Liver (tissue), 9 donors: ENCODE data around the gene STARD3. TPM values are rescaled to one million over a fixed set of nuclear protein-coding genes. Genes with fewer than 3 reads are reported as not detected.

Experiments used
- DNase-seq: peaks from one replicate; pipeline ENCODE4 v3.0.0-alpha.2; 2017; ENCODE audit warnings: low spot score
- H3K27ac ChIP-seq, 2 donors: one replicate each; pipeline ENCODE4 v1.7.0; 2013; ENCODE audit warnings: inconsistent platforms in 2 of 2, low read length in 2 of 2, control low read depth in 1 of 2, low read depth in 1 of 2, mild to moderate bottlenecking in 1 of 2
- H3K27me3 ChIP-seq, 4 donors: one replicate each; pipeline versions ENCODE4 v1.6.1 to v1.7.0; 2013; ENCODE audit warnings: low read length in 3 of 4, inconsistent platforms in 1 of 4, mild to moderate bottlenecking in 1 of 4, moderate library complexity in 1 of 4; ENCODE audit not compliant: control insufficient read depth in 4 of 4, insufficient read depth in 4 of 4
- H3K36me3 ChIP-seq, 4 donors: one replicate each; pipeline versions ENCODE4 v1.6.1 to v1.7.0; 2013; ENCODE audit warnings: low read length in 3 of 4, mild to moderate bottlenecking in 3 of 4, low read depth in 1 of 4, moderate library complexity in 1 of 4; ENCODE audit not compliant: control insufficient read depth in 4 of 4, insufficient read depth in 3 of 4
- H3K4me1 ChIP-seq, 4 donors: one replicate each; pipeline versions ENCODE4 v1.6.1 to v1.7.0; 2013; ENCODE audit warnings: low read length in 3 of 4, mild to moderate bottlenecking in 3 of 4, moderate library complexity in 1 of 4; ENCODE audit not compliant: control insufficient read depth in 4 of 4, insufficient read depth in 4 of 4
- H3K4me3 ChIP-seq, 3 donors: one replicate each; pipeline versions ENCODE4 v1.6.1 to v1.7.0; 2013; ENCODE audit warnings: low read length in 3 of 3, control low read depth in 1 of 3, low read depth in 1 of 3, mild to moderate bottlenecking in 1 of 3
- H3K9ac ChIP-seq, 2 donors: one replicate each; pipeline ENCODE4 v1.7.0; 2013; ENCODE audit warnings: low read length in 2 of 2, mild to moderate bottlenecking in 2 of 2, moderate library complexity in 2 of 2, control low read depth in 1 of 2, low read depth in 1 of 2
- H3K9me3 ChIP-seq, 4 donors: one replicate each; pipeline versions ENCODE4 v1.6.1 to v1.7.0; 2013; ENCODE audit warnings: low read length in 3 of 4; ENCODE audit not compliant: control insufficient read depth in 4 of 4
- EGR1 ChIP-seq, 2 donors: IDR thresholded peaks; 2 replicates each; pipeline ENCODE4 v1.6.1; 2016 to 2018; ENCODE audit warnings: antibody characterized with exemption in 2 of 2, low read depth in 2 of 2
- FOXA1 ChIP-seq: IDR thresholded peaks from 2 replicates; pipeline ENCODE4 v1.6.1; 2016; ENCODE audit warnings: antibody characterized with exemption
- FOXA2 ChIP-seq: IDR thresholded peaks from 2 replicates; pipeline ENCODE4 v1.6.1; 2016; ENCODE audit warnings: antibody characterized with exemption
- GABPA ChIP-seq, 2 donors: IDR thresholded peaks in 1 of 2; conservative IDR thresholded peaks in 1 of 2; 2 replicates each; pipeline ENCODE4 v1.6.1; 2016; ENCODE audit warnings: antibody characterized with exemption in 2 of 2, mild to moderate bottlenecking in 1 of 2, moderate library complexity in 1 of 2
- HNF4A ChIP-seq, 2 donors: conservative IDR thresholded peaks; 2 replicates each; pipeline ENCODE4 v1.6.1; 2016; ENCODE audit warnings: antibody characterized with exemption in 2 of 2, mild to moderate bottlenecking in 2 of 2
- JUND ChIP-seq, 2 donors: IDR thresholded peaks; 2 replicates each; pipeline ENCODE4 v1.6.1; 2016; ENCODE audit warnings: antibody characterized with exemption in 2 of 2
- NR2F2 ChIP-seq: IDR thresholded peaks from 2 replicates; pipeline ENCODE4 v1.6.1; 2016; ENCODE audit warnings: antibody characterized with exemption
- RAD21 ChIP-seq, 2 donors: IDR thresholded peaks; 2 replicates each; pipeline ENCODE4 v1.6.1; 2016; ENCODE audit warnings: antibody characterized with exemption in 2 of 2, mild to moderate bottlenecking in 2 of 2
- RXRA ChIP-seq, 2 donors: IDR thresholded peaks; 2 replicates each; pipeline ENCODE4 v1.6.1; 2017 to 2018; ENCODE audit warnings: antibody characterized with exemption in 2 of 2, mild to moderate bottlenecking in 1 of 2
- SP1 ChIP-seq: IDR thresholded peaks from 2 replicates; pipeline ENCODE4 v1.6.1; 2018; ENCODE audit warnings: antibody characterized with exemption, mild to moderate bottlenecking
- TAF1 ChIP-seq: conservative IDR thresholded peaks from 2 replicates; pipeline ENCODE4 v1.6.1; 2016; ENCODE audit warnings: antibody characterized with exemption, mild to moderate bottlenecking
- YY1 ChIP-seq: IDR thresholded peaks from 2 replicates; pipeline ENCODE4 v1.6.1; 2016; ENCODE audit warnings: antibody characterized with exemption, mild to moderate bottlenecking
- WGBS: extraction: QIAGEN DNeasy Blood & Tissue Kit; methylation state at CpG from one replicate; pipeline ENCODE4 v1.1.7; 2013; 5-methylcytosine and 5-hydroxymethylcytosine counted together
- polyA plus RNA-seq, 2 donors: library from polyadenylated mRNA; stranded (reverse) in 1 of 2; unstranded in 1 of 2; fragments of 200-250 nt in 1 of 2; fragments of >200 nt in 1 of 2; fragmentation: Nextera tagmentation in 1 of 2; extraction: Ambion mirVana in 1 of 2; gene quantifications; one replicate each; pipeline versions ENCODE4 v1.2.1 to v1.2.3, GENCODE V29; 2013 to 2015
- total RNA-seq, 2 donors: library from RNA; depleted of rRNA; stranded (reverse); fragments of >200 nt; gene quantifications; one replicate each; pipeline ENCODE4 v1.2.3, GENCODE V29; 2014
- TF ChIP-seq, protein P1 (sequence below): IDR thresholded peaks from 2 replicates; pipeline ENCODE4 v1.6.1; 2016; ENCODE audit warnings: antibody characterized with exemption
- TF ChIP-seq, protein P2 (sequence below): IDR thresholded peaks from 2 replicates; pipeline ENCODE4 v1.6.1; 2016; ENCODE audit warnings: antibody characterized with exemption
- TF ChIP-seq, protein P3 (sequence below): IDR thresholded peaks from 2 replicates; pipeline ENCODE4 v1.6.1; 2016; ENCODE audit warnings: antibody characterized with exemption, mild to moderate bottlenecking
- TF ChIP-seq, protein P4 (sequence below): IDR thresholded peaks from 2 replicates; pipeline ENCODE4 v1.6.1; 2016; ENCODE audit warnings: antibody characterized with exemption
- TF ChIP-seq, protein P5 (sequence below): fragments of 150-350 bp; IDR thresholded peaks from 2 replicates; pipeline ENCODE4 v1.5.1; 2017; ENCODE audit warnings: improper control_type of control experiment, low read depth, low read length; ENCODE audit not compliant: missing input control
- donor health status: healthy.
- donor health status: healthy.
- donor health status: healthy.
- donor health status: healthy.
- donor health status: healthy.

Gene STARD3
- total and polyA plus RNA-seq, 4 donors: 15.0 to 34.0 (median 23.2) TPM

DNA sequence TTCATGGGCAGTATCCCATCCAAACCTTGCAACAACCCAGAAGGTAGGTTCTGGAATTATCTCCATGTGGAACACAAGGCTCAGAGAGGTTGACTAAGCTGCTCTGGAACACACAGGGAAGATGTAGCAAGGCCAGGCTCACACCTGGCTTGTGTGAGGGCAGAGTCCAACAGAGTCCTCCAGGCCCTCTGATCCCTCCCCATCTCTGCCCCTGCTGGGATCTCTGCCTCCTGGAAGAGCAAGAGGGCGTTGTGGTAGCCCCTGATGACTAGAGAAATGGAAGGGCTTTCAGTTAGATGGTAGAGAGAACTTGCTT lies 17.2 kb upstream of the STARD3 start:
- no peak overlapping the region for H3K9ac ChIP-seq
- no peaks in the 10 kb centered on the region for H3K27me3 ChIP-seq
- H3K36me3 ChIP-seq: no peaks in the 10 kb centered on the region
- H3K4me1 ChIP-seq: peaks cover 2 to 20% (median 8%) of the 10 kb centered on the region in 4 donors
- WGBS: 57% methylated on average over 1 of the region's 1 CpG
- TF ChIP-seq SP1: no peak
- TF ChIP-seq, protein P1, sequence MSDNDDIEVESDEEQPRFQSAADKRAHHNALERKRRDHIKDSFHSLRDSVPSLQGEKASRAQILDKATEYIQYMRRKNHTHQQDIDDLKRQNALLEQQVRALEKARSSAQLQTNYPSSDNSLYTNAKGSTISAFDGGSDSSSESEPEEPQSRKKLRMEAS: no peak
- TF ChIP-seq, protein P2, sequence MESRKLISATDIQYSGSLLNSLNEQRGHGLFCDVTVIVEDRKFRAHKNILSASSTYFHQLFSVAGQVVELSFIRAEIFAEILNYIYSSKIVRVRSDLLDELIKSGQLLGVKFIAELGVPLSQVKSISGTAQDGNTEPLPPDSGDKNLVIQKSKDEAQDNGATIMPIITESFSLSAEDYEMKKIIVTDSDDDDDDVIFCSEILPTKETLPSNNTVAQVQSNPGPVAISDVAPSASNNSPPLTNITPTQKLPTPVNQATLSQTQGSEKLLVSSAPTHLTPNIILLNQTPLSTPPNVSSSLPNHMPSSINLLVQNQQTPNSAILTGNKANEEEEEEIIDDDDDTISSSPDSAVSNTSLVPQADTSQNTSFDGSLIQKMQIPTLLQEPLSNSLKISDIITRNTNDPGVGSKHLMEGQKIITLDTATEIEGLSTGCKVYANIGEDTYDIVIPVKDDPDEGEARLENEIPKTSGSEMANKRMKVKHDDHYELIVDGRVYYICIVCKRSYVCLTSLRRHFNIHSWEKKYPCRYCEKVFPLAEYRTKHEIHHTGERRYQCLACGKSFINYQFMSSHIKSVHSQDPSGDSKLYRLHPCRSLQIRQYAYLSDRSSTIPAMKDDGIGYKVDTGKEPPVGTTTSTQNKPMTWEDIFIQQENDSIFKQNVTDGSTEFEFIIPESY: no peak
- no peaks in the 10 kb centered on the region for H3K9me3 ChIP-seq
- no peak for DNase-seq
- no peak overlapping the region for H3K4me3 ChIP-seq
- no peak overlapping the region for H3K27ac ChIP-seq

DNA sequence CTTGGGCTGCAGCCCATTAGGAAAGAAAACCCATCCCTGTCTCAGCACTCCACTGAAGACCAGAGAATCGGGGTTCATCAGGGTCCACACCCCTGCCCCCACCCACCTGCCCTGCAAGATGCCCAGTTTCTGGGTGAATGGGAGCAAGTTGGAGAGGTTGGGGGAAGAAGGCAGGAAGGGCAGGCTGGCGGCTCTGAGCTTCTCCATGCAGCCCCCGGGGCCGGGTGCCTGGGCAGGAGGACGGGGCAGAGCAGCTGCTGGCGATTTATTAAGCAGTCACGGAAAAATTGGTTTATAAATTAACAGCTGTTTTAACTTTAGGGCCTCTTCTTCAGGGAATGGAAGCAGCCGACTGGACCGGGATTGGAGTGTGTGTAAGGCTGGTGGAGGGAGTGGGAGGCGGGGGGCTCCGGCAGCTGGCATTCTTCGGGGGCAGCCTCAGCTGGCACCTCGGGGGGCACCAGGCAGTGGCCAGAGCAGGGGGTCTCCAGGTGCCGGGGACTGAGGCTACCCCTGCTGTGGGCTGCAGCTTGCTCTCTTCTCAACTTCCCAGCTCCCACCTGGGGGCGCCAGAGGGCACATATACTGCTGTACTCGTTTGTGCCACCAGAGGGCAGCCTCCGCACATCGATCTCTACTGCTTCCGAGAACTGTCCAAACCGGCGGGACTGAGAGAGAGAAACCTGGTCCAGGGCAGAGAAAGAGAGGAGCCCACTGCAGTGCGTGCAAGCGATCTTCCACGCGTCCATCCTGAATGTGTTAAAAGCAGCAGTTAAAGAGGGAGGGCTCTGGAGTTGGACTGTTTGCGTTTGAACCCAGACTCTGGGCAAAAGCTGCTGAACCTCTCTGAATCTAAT lies 15.2 kb upstream of the STARD3 start:
- Histone ChIP-seq H3K27me3 (peaks cover 0 to 10% (median 7%) of the 10 kb centered on the region in 4 donors), H3K9ac (no peak overlapping the region), H3K36me3 (no peaks in the 10 kb centered on the region), H3K4me3 (no peak overlapping the region), H3K4me1 (peaks cover 2 to 21% (median 9%) of the 10 kb centered on the region in 4 donors), H3K27ac (no peak overlapping the region), H3K9me3 (no peaks in the 10 kb centered on the region)
- WGBS: 10% methylated on average over 26 of the region's 26 CpGs
- TF ChIP-seq, protein P3, sequence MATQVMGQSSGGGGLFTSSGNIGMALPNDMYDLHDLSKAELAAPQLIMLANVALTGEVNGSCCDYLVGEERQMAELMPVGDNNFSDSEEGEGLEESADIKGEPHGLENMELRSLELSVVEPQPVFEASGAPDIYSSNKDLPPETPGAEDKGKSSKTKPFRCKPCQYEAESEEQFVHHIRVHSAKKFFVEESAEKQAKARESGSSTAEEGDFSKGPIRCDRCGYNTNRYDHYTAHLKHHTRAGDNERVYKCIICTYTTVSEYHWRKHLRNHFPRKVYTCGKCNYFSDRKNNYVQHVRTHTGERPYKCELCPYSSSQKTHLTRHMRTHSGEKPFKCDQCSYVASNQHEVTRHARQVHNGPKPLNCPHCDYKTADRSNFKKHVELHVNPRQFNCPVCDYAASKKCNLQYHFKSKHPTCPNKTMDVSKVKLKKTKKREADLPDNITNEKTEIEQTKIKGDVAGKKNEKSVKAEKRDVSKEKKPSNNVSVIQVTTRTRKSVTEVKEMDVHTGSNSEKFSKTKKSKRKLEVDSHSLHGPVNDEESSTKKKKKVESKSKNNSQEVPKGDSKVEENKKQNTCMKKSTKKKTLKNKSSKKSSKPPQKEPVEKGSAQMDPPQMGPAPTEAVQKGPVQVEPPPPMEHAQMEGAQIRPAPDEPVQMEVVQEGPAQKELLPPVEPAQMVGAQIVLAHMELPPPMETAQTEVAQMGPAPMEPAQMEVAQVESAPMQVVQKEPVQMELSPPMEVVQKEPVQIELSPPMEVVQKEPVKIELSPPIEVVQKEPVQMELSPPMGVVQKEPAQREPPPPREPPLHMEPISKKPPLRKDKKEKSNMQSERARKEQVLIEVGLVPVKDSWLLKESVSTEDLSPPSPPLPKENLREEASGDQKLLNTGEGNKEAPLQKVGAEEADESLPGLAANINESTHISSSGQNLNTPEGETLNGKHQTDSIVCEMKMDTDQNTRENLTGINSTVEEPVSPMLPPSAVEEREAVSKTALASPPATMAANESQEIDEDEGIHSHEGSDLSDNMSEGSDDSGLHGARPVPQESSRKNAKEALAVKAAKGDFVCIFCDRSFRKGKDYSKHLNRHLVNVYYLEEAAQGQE: peak; percentile 75
- TF ChIP-seq TAF1 (no peak), JUND (IDR thresholded peaks at IDR 0.05) (no peak), NR2F2 (no peak), SP1 (no peak), RXRA (IDR thresholded peaks at IDR 0.05) (peak in 1 of 2 donors; percentile 50), GABPA (IDR thresholded peaks at IDR 0.05 in 1 of 2, conservative IDR thresholded peaks at IDR 0.05 in 1 of 2) (no peak), FOXA2 (no peak), HNF4A (conservative IDR thresholded peaks at IDR 0.05) (no peak), YY1 (no peak), EGR1 (IDR thresholded peaks at IDR 0.05; ENCODE audit: low read depth in 2 of 2) (no peak), FOXA1 (no peak), RAD21 (IDR thresholded peaks at IDR 0.05) (peak; percentile 94 to 97)
- TF ChIP-seq, protein P4, sequence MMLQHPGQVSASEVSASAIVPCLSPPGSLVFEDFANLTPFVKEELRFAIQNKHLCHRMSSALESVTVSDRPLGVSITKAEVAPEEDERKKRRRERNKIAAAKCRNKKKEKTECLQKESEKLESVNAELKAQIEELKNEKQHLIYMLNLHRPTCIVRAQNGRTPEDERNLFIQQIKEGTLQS: no peak
- TF ChIP-seq, protein P5, sequence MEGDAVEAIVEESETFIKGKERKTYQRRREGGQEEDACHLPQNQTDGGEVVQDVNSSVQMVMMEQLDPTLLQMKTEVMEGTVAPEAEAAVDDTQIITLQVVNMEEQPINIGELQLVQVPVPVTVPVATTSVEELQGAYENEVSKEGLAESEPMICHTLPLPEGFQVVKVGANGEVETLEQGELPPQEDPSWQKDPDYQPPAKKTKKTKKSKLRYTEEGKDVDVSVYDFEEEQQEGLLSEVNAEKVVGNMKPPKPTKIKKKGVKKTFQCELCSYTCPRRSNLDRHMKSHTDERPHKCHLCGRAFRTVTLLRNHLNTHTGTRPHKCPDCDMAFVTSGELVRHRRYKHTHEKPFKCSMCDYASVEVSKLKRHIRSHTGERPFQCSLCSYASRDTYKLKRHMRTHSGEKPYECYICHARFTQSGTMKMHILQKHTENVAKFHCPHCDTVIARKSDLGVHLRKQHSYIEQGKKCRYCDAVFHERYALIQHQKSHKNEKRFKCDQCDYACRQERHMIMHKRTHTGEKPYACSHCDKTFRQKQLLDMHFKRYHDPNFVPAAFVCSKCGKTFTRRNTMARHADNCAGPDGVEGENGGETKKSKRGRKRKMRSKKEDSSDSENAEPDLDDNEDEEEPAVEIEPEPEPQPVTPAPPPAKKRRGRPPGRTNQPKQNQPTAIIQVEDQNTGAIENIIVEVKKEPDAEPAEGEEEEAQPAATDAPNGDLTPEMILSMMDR: peak; percentile 100
- TF ChIP-seq, protein P2: no peak
- TF ChIP-seq, protein P1: no peak
- DNase-seq: peak; percentile 97
